NCI-H2107 treated with DMSO at 0.1 percent for 48 hours (cell line): ENCODE data around the gene CADM1.
"Not testable (repeated sequence)": the region's sequence is repeated elsewhere in the genome, so short reads cannot be mapped to it uniquely, and the experiment has no call there.

Source experiments
- DNase-seq: peaks from one replicate; lab custom pipeline; 2025; ENCODE audit not compliant: unreplicated experiment; lab: John Stamatoyannopoulos, UW

Gene CADM1

GRCh38 chr11:115481528-115481927, 22.7 kb downstream of the CADM1 start:
- DNase-seq = no peak

- no peak for DNase-seq
Observed at GRCh38 chr11:115480611-115481010, 23.6 kb downstream of the CADM1 start.

GRCh38 chr11:115477410-115477809, 26.8 kb downstream of the CADM1 start:
- DNase-seq = no peak

DNA sequence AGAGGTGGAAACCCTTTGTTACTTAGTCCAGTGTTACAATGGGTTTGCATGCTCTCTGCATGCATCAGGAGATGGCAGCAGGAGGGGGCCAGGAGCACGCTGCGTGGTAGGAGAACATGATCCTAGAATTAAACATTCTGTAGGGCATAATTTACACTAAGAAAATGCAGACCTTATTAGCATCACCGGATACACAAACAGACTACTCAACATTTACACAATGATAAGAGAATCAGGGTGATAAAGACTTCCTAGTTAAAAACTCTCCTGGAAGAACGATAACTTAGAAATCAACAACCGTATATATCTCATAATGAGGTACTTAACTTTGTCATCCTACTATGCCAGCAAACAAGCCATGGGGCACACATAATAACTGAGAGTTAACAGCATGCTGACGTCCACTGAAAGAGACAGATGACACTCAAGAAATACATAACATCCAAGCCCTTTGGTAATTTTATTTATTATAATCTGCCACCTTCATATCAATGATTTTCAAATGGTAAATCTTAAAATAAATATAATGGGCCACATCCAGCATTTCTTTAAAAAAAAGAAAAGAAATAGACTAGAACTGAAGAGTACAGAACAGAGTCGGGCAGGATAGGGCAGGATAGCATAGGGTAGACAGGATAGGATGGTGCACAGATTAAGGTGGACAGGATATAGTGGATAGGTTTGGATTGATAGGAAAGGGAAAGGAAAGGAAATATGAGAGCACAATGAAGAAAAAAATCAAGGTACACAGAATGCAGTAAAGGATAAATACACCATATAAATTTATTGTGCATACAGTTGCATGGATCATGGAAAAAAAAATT, 27.5 kb downstream of the CADM1 start:
- peak; percentile 11 for DNase-seq

GRCh38 chr11:115475564-115475963, 28.7 kb downstream of the CADM1 start:
- no peak for DNase-seq

- not testable (repeated sequence) for DNase-seq
Observed at GRCh38 chr11:115474306-115474705, 29.9 kb downstream of the CADM1 start.

- DNase-seq = no peak
Observed at GRCh38 chr11:115473167-115473566, 31.0 kb downstream of the CADM1 start.

DNA sequence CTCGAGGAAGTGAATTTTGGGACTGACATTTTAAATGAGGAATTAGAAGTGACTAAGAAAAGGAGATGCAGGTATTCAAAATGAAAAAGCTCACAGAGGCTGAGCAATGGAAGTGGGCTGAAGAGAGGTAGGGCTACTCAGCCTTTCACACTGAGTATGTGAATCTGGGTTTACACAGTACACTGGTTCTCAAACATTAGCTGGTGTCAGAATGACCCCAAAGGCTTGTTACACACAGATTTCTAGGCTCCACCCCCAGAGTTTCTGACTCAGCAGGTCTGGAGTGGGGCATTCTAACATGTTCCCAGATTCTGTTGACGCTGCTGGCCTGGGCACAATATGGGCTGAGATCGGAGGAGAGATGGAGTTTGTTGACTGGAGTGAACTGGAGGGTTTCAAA, 32.8 kb downstream of the CADM1 start:
- no peak for DNase-seq

DNA sequence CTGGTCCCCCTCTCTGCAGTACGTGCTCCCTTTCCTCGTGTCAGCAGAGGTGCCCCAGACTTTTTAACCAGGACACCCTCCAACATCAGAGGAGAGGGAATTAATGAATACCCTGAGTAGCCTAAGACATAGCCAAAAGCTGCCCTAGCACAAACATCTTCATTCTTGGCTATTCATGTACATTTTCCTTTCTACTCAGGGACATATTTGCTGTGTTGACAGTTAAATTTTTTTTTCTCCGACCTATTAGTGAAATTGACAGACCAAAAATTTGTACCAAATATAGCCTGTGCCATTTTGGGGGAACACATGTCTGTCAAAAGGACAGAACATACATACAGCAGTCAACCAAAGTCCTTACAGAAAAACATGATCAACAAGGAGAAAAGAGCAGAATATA, 33.3 kb downstream of the CADM1 start:
- no peak for DNase-seq

- DNase-seq = no peak
Observed at GRCh38 chr11:115469361-115469760, 34.9 kb downstream of the CADM1 start.

DNA sequence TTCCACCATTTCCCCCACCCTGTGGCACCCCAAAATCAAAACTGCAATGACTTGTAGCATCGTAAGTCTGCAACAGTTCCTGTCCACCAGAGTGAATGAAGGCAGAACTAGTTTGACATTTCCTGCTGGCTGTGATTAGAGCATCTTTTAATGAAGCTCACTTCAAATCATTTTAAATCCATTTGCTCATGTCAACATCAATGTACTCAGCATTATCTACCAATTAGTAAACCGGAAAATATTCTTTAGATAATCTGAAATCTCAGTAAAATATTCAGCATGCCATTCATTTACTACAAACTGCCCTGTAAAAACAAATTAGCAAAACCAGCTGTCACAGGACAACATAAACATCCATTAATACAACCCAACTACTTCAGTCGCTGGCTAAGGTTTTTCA, 38.1 kb downstream of the CADM1 start:
- no peak for DNase-seq

DNA sequence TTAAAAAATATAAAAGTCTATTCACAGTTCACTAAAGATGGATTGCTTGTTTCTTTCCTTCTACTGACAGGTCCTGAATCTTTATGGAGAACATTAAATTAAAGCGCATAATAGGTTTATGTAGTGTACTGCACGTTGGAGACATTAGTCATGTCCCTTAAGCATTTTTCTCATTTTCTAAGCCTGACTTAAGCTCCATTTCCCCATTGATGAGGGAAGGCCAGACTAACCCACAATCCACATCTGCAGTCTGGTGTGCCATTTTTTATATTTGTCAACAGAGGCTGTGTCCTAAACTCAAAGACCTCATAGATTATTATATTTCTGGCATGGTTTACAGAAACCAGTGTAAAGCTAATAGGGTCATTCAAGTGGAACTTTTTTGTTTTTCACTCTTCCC, 39.9 kb downstream of the CADM1 start:
- no peak for DNase-seq

GRCh38 chr11:115463606-115464005, 40.6 kb downstream of the CADM1 start:
- DNase-seq = no peak

DNA sequence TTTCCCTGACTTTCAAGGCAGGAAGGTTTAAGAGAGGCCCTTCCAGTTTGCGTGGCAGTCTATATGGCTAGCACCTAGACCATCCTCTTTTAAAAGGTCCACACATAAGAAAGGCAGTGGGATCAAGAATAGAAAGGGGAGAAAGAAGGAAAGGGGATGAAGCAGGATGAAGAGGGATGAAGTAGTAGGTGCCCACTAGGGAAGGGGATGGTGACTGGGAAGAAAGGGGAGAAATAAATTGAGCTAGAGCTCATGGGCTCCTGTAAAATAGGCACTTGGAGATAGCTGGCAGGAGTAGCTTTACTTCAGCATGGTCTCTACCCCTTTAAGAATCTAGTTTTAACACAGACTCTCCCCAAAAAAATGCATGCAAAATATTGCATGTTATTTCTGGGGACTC, 41.5 kb downstream of the CADM1 start:
- no peak for DNase-seq

DNA sequence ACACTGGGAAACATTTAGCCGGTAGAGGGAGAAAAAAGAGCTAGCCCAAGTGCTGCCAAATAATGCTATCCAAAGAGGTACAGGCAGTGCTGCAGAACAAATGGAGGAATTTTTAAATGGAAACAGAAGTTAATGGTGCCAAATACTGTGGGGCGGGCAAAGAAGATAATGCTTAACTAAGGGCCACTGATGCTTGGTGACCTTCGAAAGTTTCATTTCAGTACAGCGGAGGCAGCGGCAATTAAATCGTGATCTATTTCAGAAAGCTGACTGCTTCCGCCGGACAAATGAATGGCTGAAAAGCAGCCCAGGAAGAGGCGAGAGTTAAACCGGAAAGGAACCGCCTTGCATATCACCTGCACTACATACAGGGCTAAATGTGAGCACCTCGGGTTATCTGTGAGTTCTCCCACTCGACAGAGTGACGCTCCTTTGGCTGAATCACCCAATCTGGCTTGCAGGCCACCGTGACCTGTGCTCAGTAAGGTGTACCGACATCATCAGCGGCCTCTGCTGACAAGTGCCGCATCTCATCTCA, 42.1 kb downstream of the CADM1 start:
- no peak for DNase-seq

- no peak for DNase-seq
Observed at GRCh38 chr11:115460512-115460911, 43.7 kb downstream of the CADM1 start.

DNA sequence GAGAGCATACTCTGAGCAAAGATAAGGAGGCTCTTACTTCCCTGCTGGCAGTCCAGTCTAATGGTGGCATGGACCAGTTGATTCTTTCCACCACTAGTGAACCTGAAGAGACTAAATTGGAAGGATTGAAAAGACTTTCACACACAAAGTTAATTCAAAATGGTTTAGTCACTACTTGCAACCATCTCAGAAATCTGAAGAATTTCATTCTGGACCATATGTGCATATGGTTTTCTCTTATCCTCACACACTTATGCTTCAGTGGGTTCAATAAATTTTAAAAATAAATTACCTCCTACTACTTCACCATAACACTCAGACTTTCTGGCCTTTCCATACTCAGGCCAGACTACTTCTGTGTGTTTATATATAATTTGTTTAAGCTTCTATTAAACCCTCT, 44.7 kb downstream of the CADM1 start:
- DNase-seq = no peak

DNA sequence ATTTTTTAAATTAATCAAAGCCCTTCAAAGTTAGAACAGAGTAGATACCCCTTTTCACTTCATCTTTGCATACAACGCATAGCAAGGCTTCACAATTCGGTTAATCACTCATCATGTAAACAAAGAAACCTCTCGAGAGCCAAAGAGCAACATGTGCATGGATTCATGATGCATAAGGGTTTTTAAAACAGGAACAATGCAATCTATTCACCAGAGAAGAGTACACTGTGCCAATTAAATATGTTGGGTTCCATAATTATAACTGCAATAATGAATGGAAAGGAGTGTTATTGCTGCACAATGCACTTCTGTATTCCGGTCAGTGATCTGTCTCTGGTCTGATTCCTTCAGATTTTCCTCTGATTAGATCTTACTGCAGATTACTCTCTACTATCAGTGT, 45.3 kb downstream of the CADM1 start:
- no peak for DNase-seq

DNA sequence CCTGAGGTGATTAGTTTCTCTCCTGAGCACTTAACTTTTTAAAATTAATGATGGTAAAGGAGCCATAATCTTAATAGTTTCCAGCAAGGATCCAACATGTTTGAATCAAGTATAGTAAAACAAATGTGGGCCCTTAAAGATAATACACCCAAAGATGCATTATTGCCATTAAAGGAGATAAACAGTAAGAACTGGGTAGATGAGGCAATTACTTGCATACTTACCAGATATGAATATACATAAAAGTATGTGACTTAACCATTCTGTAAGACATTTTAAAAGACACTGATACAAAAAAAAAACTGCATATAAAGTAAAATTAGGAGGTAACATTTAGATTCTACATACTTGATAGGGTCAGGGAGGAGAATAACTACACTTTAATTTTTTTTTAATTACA, 48.2 kb downstream of the CADM1 start:
- no peak for DNase-seq

DNA sequence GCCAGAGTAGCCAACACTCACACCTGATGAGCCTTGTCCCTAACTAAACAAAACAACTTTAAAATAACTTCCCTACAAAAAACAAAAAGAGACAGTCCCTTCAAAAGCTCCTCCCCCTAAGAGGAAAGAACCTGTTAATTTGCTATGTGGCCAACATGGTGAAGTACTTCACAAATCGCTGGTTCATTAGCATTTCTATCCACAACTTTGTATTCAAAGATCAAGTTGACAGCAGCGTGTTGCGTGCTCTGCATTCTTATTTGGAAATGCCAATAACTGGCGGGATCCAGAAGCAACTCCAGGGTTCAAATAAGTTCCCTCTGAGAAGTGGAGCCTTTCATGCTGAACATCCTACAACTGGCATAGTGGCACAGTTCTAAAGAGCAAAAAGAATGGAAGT, 48.6 kb downstream of the CADM1 start:
- DNase-seq = no peak

DNA sequence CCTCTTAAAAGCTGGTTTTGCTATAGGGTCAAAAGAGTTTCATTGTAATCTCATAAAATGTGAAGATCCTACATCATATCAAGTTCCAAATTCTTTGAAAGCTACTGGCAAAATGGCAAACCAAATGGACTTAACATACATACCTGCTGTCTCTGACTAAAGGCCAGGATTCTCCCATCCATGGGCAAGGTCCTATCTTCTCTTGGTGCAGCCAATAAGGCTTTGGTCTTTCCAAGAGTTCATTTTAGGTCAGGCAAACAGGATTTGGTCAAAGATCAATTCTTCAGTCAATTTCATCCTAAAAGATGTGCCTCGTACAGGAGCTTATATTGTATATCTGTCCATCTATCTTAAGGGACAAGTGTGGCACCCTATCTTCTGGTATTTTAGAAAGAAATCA, 49.7 kb downstream of the CADM1 start:
- DNase-seq = no peak

- DNase-seq = no peak
Observed at GRCh38 chr11:115453693-115454490, 50.3 kb downstream of the CADM1 start.
